ENCODE data around the gene FNDC3B.

The FNDC3B gene

DNA sequence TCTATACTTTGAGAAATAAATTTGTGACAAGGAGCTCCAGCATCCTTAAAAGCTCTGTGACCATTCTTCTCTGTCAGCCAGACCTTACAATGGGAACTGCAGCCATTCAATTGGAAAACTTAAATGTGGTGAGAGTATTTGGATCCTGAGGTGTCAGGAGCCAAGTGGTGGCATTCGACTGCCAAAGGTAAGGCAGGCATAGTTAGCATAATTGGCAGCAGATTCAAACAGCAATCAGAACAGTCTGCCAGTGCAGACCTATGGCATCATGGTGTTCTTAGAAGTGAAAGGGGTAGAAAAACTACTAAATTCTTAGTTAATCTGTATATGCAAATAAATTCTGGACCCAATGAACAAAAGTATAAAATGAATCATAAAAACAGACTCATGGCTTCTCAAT lies 18.2 kb upstream of the FNDC3B start:
- no peaks in the 10 kb centered on the region for H3K9me3 ChIP-seq (ENCODE audit: control insufficient read depth, insufficient read depth, low read depth, low read length)
- TF ChIP-seq, protein P1, sequence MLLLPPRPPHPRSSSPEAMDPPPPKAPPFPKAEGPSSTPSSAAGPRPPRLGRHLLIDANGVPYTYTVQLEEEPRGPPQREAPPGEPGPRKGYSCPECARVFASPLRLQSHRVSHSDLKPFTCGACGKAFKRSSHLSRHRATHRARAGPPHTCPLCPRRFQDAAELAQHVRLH (tag by site-specific recombination; IDR thresholded peaks at IDR 0.05), result no peak
- TF ChIP-seq HOXC10 (CRISPR knock-in tag; IDR thresholded peaks at IDR 0.05) (no peak), ZBTB21 (tag by site-specific recombination; IDR thresholded peaks at IDR 0.05) (no peak), IKZF3 (tag by site-specific recombination; IDR thresholded peaks at IDR 0.05) (no peak), ZNF791 (tag by site-specific recombination; IDR thresholded peaks at IDR 0.05) (no peak), ZNF521 (tag by site-specific recombination; IDR thresholded peaks at IDR 0.05) (no peak), ZNF830 (tag by site-specific recombination; IDR thresholded peaks at IDR 0.05; ENCODE audit: low read depth) (no peak), ZBTB7A (tag by site-specific recombination; IDR thresholded peaks at IDR 0.05; ENCODE audit: low read depth) (no peak), ZNF433 (tag by site-specific recombination; IDR thresholded peaks at IDR 0.05; ENCODE audit: low read depth) (no peak)
- TF ChIP-seq, protein P2, sequence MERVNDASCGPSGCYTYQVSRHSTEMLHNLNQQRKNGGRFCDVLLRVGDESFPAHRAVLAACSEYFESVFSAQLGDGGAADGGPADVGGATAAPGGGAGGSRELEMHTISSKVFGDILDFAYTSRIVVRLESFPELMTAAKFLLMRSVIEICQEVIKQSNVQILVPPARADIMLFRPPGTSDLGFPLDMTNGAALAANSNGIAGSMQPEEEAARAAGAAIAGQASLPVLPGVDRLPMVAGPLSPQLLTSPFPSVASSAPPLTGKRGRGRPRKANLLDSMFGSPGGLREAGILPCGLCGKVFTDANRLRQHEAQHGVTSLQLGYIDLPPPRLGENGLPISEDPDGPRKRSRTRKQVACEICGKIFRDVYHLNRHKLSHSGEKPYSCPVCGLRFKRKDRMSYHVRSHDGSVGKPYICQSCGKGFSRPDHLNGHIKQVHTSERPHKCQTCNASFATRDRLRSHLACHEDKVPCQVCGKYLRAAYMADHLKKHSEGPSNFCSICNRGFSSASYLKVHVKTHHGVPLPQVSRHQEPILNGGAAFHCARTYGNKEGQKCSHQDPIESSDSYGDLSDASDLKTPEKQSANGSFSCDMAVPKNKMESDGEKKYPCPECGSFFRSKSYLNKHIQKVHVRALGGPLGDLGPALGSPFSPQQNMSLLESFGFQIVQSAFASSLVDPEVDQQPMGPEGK (tag by site-specific recombination; IDR thresholded peaks at IDR 0.05), result no peak
- TF ChIP-seq, protein P3, sequence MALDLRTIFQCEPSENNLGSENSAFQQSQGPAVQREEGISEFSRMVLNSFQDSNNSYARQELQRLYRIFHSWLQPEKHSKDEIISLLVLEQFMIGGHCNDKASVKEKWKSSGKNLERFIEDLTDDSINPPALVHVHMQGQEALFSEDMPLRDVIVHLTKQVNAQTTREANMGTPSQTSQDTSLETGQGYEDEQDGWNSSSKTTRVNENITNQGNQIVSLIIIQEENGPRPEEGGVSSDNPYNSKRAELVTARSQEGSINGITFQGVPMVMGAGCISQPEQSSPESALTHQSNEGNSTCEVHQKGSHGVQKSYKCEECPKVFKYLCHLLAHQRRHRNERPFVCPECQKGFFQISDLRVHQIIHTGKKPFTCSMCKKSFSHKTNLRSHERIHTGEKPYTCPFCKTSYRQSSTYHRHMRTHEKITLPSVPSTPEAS (tag by site-specific recombination; IDR thresholded peaks at IDR 0.05), result no peak
- TF ChIP-seq, protein P4, sequence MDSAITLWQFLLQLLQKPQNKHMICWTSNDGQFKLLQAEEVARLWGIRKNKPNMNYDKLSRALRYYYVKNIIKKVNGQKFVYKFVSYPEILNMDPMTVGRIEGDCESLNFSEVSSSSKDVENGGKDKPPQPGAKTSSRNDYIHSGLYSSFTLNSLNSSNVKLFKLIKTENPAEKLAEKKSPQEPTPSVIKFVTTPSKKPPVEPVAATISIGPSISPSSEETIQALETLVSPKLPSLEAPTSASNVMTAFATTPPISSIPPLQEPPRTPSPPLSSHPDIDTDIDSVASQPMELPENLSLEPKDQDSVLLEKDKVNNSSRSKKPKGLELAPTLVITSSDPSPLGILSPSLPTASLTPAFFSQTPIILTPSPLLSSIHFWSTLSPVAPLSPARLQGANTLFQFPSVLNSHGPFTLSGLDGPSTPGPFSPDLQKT (IDR thresholded peaks at IDR 0.05; ENCODE audit: borderline replicate concordance, low read depth, low read length), result no peak
- POLR2A ChIA-PET, result no interaction called here
- H3K4me1 ChIP-seq (ENCODE audit: control insufficient read depth, insufficient read depth, low read length), result no peaks in the 10 kb centered on the region
- CTCF ChIA-PET, result interaction anchor here (0.7 kb wide), 1 partner anchor 10 kb away, joined by 3 read pairs; no protein-coding TSS in a partner anchor
- H3K4me3 ChIP-seq (ENCODE audit: low read depth, low read length), result no peak overlapping the region
- H3K27ac ChIP-seq (ENCODE audit: extremely low read depth, low read depth, low read length), result no peak overlapping the region
- H3K36me3 ChIP-seq (ENCODE audit: control insufficient read depth in 2 of 2, insufficient read depth in 1 of 2, low read length in 2 of 2), result no peaks in the 10 kb centered on the region

DNA sequence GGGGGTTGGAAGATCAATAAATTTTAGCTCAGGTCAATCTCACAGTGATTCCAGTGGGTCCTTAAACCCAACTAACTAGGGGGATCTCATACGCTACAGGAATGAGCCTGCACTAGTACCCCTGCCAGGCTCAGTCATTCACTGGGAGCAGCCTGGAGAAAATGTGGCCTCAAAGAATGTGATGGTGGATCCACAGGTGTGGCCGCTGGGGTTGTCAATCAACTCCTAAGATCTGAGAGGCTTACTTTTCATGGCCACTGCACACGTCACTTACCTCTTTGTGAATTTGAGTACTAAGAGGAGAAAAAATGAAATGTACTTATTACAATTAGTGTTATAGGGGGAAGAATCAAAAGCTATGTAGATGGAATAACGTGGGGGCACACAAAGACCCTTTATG lies 17.5 kb upstream of the FNDC3B start:
- Histone ChIP-seq H3K36me3 (ENCODE audit: control insufficient read depth in 2 of 2, insufficient read depth in 1 of 2, low read length in 2 of 2) (no peaks in the 10 kb centered on the region), H3K4me1 (ENCODE audit: control insufficient read depth, insufficient read depth, low read length) (no peaks in the 10 kb centered on the region), H3K9me3 (ENCODE audit: control insufficient read depth, insufficient read depth, low read depth, low read length) (no peaks in the 10 kb centered on the region), H3K4me3 (ENCODE audit: low read depth, low read length) (no peak overlapping the region), H3K27ac (ENCODE audit: extremely low read depth, low read depth, low read length) (no peak overlapping the region)
- CTCF ChIA-PET, result no interaction called here
- POLR2A ChIA-PET, result no interaction called here
- TF ChIP-seq ZNF24 (tag by site-specific recombination; IDR thresholded peaks at IDR 0.05) (no peak), ZNF596 (tag by site-specific recombination; IDR thresholded peaks at IDR 0.05) (no peak), ZNF585B (tag by site-specific recombination; IDR thresholded peaks at IDR 0.05) (no peak), ZNF529 (tag by site-specific recombination; IDR thresholded peaks at IDR 0.05; ENCODE audit: insufficient replicate concordance) (no peak), ZNF223 (tag by site-specific recombination; IDR thresholded peaks at IDR 0.05) (no peak), PRDM1 (tag by site-specific recombination; IDR thresholded peaks at IDR 0.05) (no peak), ZNF670 (tag by site-specific recombination; IDR thresholded peaks at IDR 0.05; ENCODE audit: low read depth) (no peak), ZSCAN16 (tag by site-specific recombination; IDR thresholded peaks at IDR 0.05) (no peak), ZNF629 (tag by site-specific recombination; IDR thresholded peaks at IDR 0.05) (no peak), FEZF1 (tag by site-specific recombination; IDR thresholded peaks at IDR 0.05) (no peak), ZFP69B (tag by site-specific recombination; IDR thresholded peaks at IDR 0.05) (no peak), ZNF292 (tag by site-specific recombination; IDR thresholded peaks at IDR 0.05; ENCODE audit: borderline replicate concordance, low read depth) (no peak), ZBTB20 (tag by site-specific recombination; IDR thresholded peaks at IDR 0.05) (no peak)
- TF ChIP-seq, protein P5, sequence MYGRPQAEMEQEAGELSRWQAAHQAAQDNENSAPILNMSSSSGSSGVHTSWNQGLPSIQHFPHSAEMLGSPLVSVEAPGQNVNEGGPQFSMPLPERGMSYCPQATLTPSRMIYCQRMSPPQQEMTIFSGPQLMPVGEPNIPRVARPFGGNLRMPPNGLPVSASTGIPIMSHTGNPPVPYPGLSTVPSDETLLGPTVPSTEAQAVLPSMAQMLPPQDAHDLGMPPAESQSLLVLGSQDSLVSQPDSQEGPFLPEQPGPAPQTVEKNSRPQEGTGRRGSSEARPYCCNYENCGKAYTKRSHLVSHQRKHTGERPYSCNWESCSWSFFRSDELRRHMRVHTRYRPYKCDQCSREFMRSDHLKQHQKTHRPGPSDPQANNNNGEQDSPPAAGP (tag by site-specific recombination; IDR thresholded peaks at IDR 0.05), result no peak
- TF ChIP-seq, protein P6, sequence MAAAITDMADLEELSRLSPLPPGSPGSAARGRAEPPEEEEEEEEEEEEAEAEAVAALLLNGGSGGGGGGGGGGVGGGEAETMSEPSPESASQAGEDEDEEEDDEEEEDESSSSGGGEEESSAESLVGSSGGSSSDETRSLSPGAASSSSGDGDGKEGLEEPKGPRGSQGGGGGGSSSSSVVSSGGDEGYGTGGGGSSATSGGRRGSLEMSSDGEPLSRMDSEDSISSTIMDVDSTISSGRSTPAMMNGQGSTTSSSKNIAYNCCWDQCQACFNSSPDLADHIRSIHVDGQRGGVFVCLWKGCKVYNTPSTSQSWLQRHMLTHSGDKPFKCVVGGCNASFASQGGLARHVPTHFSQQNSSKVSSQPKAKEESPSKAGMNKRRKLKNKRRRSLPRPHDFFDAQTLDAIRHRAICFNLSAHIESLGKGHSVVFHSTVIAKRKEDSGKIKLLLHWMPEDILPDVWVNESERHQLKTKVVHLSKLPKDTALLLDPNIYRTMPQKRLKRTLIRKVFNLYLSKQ (tag by site-specific recombination; IDR thresholded peaks at IDR 0.05; ENCODE audit: borderline replicate concordance), result no peak
- TF ChIP-seq, protein P7, sequence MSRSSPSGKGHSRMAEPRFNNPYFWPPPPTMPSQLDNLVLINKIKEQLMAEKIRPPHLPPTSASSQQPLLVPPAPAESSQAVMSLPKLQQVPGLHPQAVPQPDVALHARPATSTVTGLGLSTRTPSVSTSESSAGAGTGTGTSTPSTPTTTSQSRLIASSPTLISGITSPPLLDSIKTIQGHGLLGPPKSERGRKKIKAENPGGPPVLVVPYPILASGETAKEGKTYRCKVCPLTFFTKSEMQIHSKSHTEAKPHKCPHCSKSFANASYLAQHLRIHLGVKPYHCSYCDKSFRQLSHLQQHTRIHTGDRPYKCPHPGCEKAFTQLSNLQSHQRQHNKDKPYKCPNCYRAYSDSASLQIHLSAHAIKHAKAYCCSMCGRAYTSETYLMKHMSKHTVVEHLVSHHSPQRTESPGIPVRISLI (tag by site-specific recombination; IDR thresholded peaks at IDR 0.05), result no peak
